AG04449 (cell line): ENCODE results near the gene TMED7.
A peak's percentile ranks its signal among the peaks of the same experiment; 100 is the strongest.
"Not testable (repeated sequence)": the region's sequence is repeated elsewhere in the genome, so short reads cannot be mapped to it uniquely, and the experiment has no call there.

ENCODE experiments used
- CTCF ChIA-PET: fragments of 350-600 bp; formaldehyde crosslinking; extraction: SDS; loops from one replicate; lab custom pipeline; 2021; ENCODE audit warnings: antibody characterized with exemption; lab: Yijun Ruan, JAX
- POLR2A ChIA-PET: fragments of 400-600, 350-600 bp; formaldehyde crosslinking; extraction: SDS; loops from one replicate; lab custom pipeline; 2020; ENCODE audit warnings: antibody characterized with exemption, inconsistent platforms; lab: Yijun Ruan, JAX
- DNase-seq: peaks from one replicate; pipeline ENCODE4 v3.0.0-alpha.2; 2010; ENCODE audit warnings: low read depth, low spot score
- H3K4me3 ChIP-seq: 2 replicates; pipeline ENCODE4 v1.5.1; 2011; ENCODE audit warnings: low read depth, mild to moderate bottlenecking, control low read depth, low read length
- CTCF ChIP-seq: IDR thresholded peaks from one replicate; pipeline ENCODE4 v1.5.1; 2011; ENCODE audit warnings: mild to moderate bottlenecking, moderate library complexity, low read length, control low read depth, inconsistent platforms; ENCODE audit not compliant: insufficient read depth; ENCODE audit errors: missing control alignments

TMED7 gene

GRCh38 chr5:115625579-115626444 is at the start of gene TMED7:
Gene TMED7, minus strand, starts transcription at chr5:115626036. Its CDS starts 244 bp downstream, at chr5:115625792.
- TF ChIP-seq CTCF, result no peak
- POLR2A ChIA-PET, result interaction anchor here (0.6 to 2.1 kb wide), 2 partner anchors 216 to 569 kb away, joined by 3 to 9 read pairs; partner anchors contain the start of genes AP3S1 and ATG12
- H3K4me3 ChIP-seq, result peak within 1 kb of the TSS; percentile 85
- CTCF ChIA-PET, result interaction anchor here (1.0 to 1.5 kb wide), 3 partner anchors 9 to 249 kb away, joined by 3 to 5 read pairs (median 4); no protein-coding TSS in a partner anchor
- peak; percentile 76 for DNase-seq

GRCh38 chr5:115674782-115675181 is 48.9 kb upstream of the TMED7 start:
- CTCF ChIA-PET, H3K4me3 ChIP-seq, POLR2A ChIA-PET, DNase-seq: not testable (repeated sequence)

GRCh38 chr5:115673596-115673995 is 47.8 kb upstream of the TMED7 start:
- no peak for DNase-seq
- ChIA-PET CTCF (no interaction called here), POLR2A (no interaction called here)
- no peak overlapping the region for H3K4me3 ChIP-seq
- TF ChIP-seq CTCF, result no peak

- H3K4me3 ChIP-seq, result no peak overlapping the region
- TF ChIP-seq CTCF, result no peak
- POLR2A ChIA-PET, result no interaction called here
- CTCF ChIA-PET, result interaction anchor here (1.1 kb wide), 1 partner anchor 10 kb away, joined by 3 read pairs; no protein-coding TSS in a partner anchor
- DNase-seq, result no peak
Measured at GRCh38 chr5:115671939-115672338, 46.1 kb upstream of the TMED7 start.

GRCh38 chr5:115666023-115666422 is 40.2 kb upstream of the TMED7 start:
- H3K4me3 ChIP-seq, result no peak overlapping the region
- no peak for DNase-seq
- TF ChIP-seq CTCF, result no peak
- POLR2A ChIA-PET, result no interaction called here
- CTCF ChIA-PET, result no interaction called here

GRCh38 chr5:115661563-115661962 is 35.7 kb upstream of the TMED7 start:
- CTCF ChIA-PET, result interaction anchor here (0.6 to 1.4 kb wide), 4 partner anchors 10 to 407 kb away, joined by 3 to 4 read pairs (median 3); no protein-coding TSS in a partner anchor
- no peak for DNase-seq
- H3K4me3 ChIP-seq, result no peak overlapping the region
- TF ChIP-seq CTCF, result no peak
- POLR2A ChIA-PET, result no interaction called here
